HepG2 (cell line): Measurements from ENCODE around the gene MYLK. TPM values are rescaled to one million over a fixed set of nuclear protein-coding genes. Genes with fewer than 3 reads are reported as not detected.

ENCODE experiments used
- ATAC-seq: fragments of 200-7000 bp; cut with Tn5 transposase; 3 replicates; pipeline ENCODE4 v1.9.1; 2020; ENCODE audit warnings: mild to moderate bottlenecking, moderate library complexity
- BruUV-seq: library from RNA; stranded (reverse); fragments of 400-500 nt; replicated peaks from 2 replicates; lab custom pipeline; 2021; lab: Mats Ljungman, UMichigan
- CTCF ChIA-PET: fragments of 300-600 bp; formaldehyde crosslinking; extraction: SDS; loops from one replicate; lab custom pipeline; 2021; ENCODE audit warnings: low total read pairs, inconsistent platforms, low intra/inter-chr PET ratio; lab: Yijun Ruan, JAX
- POLR2A ChIA-PET: fragments of 350-600 bp; sonication (Branson Sonifier 250); formaldehyde crosslinking; loops from one replicate; lab custom pipeline; 2020; ENCODE audit warnings: antibody characterized with exemption, inconsistent platforms; lab: Yijun Ruan, JAX
- DNase-seq: peaks from one replicate; pipeline ENCODE4 v3.0.0-alpha.2; 2015; ENCODE audit warnings: low spot score
- FAIRE-seq: peaks from 3 replicates; lab custom pipeline; 2011; peaks lifted over from hg19 to GRCh38; lab: Jason Lieb, UNC
- H2AFZ ChIP-seq: one replicate; pipeline ENCODE4 v1.6.1; 2011; ENCODE audit warnings: low read length, inconsistent platforms
- H3K27ac ChIP-seq: fragments of 300-600 bp; 3 replicates; pipeline ENCODE4 v1.8.0; 2011; ENCODE audit warnings: mixed run types, mild to moderate bottlenecking, mixed read lengths, low read length, inconsistent platforms; ENCODE audit not compliant: insufficient read depth; ENCODE audit errors: extremely low read length
- H3K27me3 ChIP-seq, 2 experiments: fragments of 200-600 bp in 1 of 2; 2 replicates in 1 of 2; 3 replicates in 1 of 2; pipeline versions ENCODE4 v1.6.0 to v1.8.0; 2011; ENCODE audit warnings: low read length in 2 of 2, mild to moderate bottlenecking in 2 of 2, moderate library complexity in 2 of 2, inconsistent platforms in 1 of 2; ENCODE audit not compliant: insufficient read depth in 2 of 2, control insufficient read depth in 1 of 2
- H3K36me3 ChIP-seq, 2 experiments: fragments of 200-600 bp in 1 of 2; replicated peaks in 1 of 2; 2 replicates in 1 of 2; 3 replicates in 1 of 2; pipeline versions ENCODE4 v1.5.1 to v1.8.0; 2011; ENCODE audit warnings: low read length in 2 of 2, inconsistent platforms in 1 of 2; ENCODE audit not compliant: insufficient read depth in 2 of 2, control insufficient read depth in 1 of 2
- H3K4me1 ChIP-seq: 2 replicates; pipeline ENCODE4 v1.5.1; 2012; ENCODE audit warnings: low read length, inconsistent platforms; ENCODE audit not compliant: insufficient read depth
- H3K4me2 ChIP-seq: 2 replicates; pipeline ENCODE4 v1.6.0; 2011; ENCODE audit warnings: low read depth, low read length, inconsistent platforms
- H3K4me3 ChIP-seq, 3 experiments: fragments of 200-600 bp in 1 of 3; sonication (generic), shearing (Covaris generic) in 1 of 3; replicated peaks in 1 of 3; 2 replicates each; pipeline ENCODE4 v1.5.1; 2011 to 2016; ENCODE audit warnings: low read length in 3 of 3, inconsistent platforms in 2 of 3, low read depth in 2 of 3, mild to moderate bottlenecking in 2 of 3, control low read depth in 1 of 3, mixed read lengths in 1 of 3; ENCODE audit not compliant: insufficient read depth in 1 of 3
- H3K79me2 ChIP-seq: one replicate; pipeline ENCODE4 v1.6.1; 2011; ENCODE audit warnings: low read length, inconsistent platforms; ENCODE audit not compliant: insufficient read depth
- H3K9ac ChIP-seq: 2 replicates; pipeline ENCODE4 v1.6.0; 2011; ENCODE audit warnings: mild to moderate bottlenecking, low read depth, low read length, inconsistent platforms; ENCODE audit not compliant: insufficient read depth
- H3K9me3 ChIP-seq: 2 replicates; pipeline ENCODE4 v1.5.1; 2012; ENCODE audit warnings: mild to moderate bottlenecking, low read length
- H4K20me1 ChIP-seq: 2 replicates; pipeline ENCODE4 v1.6.0; 2011; ENCODE audit warnings: inconsistent platforms, mild to moderate bottlenecking, low read length, moderate library complexity; ENCODE audit not compliant: insufficient read depth
- AHR ChIP-seq: IDR thresholded peaks from 2 replicates; pipeline ENCODE4 v1.6.1; 2018; ENCODE audit warnings: missing genetic modification reagents, missing compliant biosample characterization
- CHD2 ChIP-seq: IDR thresholded peaks from 2 replicates; pipeline ENCODE4 v1.6.1; 2011; ENCODE audit warnings: low read depth, low read length, improper control_type of control experiment
- HMG20A ChIP-seq: IDR thresholded peaks from 2 replicates; pipeline ENCODE4 v1.6.1; 2016; ENCODE audit warnings: borderline replicate concordance
- HOXA5 ChIP-seq: sonication (generic); formaldehyde crosslinking; IDR thresholded peaks from 2 replicates; pipeline ENCODE4 v1.4.0; 2020; ENCODE audit warnings: missing genetic modification reagents
- KDM3A ChIP-seq: IDR thresholded peaks from 2 replicates; pipeline ENCODE4 v1.6.1; 2018; ENCODE audit warnings: low read depth, missing compliant biosample characterization
- NCOR1 ChIP-seq: fragments of 200-600 bp; sonication (generic); IDR thresholded peaks from 2 replicates; pipeline ENCODE4 v1.7.0; 2017; ENCODE audit warnings: antibody characterized with exemption, low read length, borderline replicate concordance
- POLR2AphosphoS2 ChIP-seq: IDR thresholded peaks from 2 replicates; pipeline ENCODE4 v1.6.1; 2011; ENCODE audit warnings: low read depth, low read length, improper control_type of control experiment
- PPARG ChIP-seq: conservative IDR thresholded peaks from 2 replicates; pipeline ENCODE4 v1.6.1; 2016; ENCODE audit warnings: missing biosample characterization, missing genetic modification reagents
- PRMT3 ChIP-seq: sonication (generic); formaldehyde crosslinking; IDR thresholded peaks from 2 replicates; pipeline ENCODE4 v1.8.1; 2022; ENCODE audit warnings: low read depth, mild to moderate bottlenecking, moderate library complexity, missing genetic modification reagents, borderline replicate concordance
- RAD51 ChIP-seq: fragments of 450-650 bp; IDR thresholded peaks from 2 replicates; pipeline ENCODE4 v1.6.1; 2016; ENCODE audit warnings: borderline replicate concordance
- SP140L ChIP-seq: sonication (generic); formaldehyde crosslinking; IDR thresholded peaks from 2 replicates; pipeline ENCODE4 v1.4.0; 2020; ENCODE audit warnings: missing genetic modification reagents, borderline replicate concordance
- SRY ChIP-seq: sonication (generic); formaldehyde crosslinking; IDR thresholded peaks from 2 replicates; pipeline ENCODE4 v1.8.0; 2022; ENCODE audit warnings: mild to moderate bottlenecking, missing genetic modification reagents
- SSRP1 ChIP-seq: IDR thresholded peaks from 2 replicates; pipeline ENCODE4 v1.6.1; 2016; ENCODE audit warnings: control low read depth
- XRCC5 ChIP-seq: fragments of 200-400 bp; formaldehyde crosslinking; optimal IDR thresholded peaks from 2 replicates; pipeline ENCODE3; 2017; ENCODE audit warnings: mild to moderate bottlenecking, low read length
- ZBTB3 ChIP-seq: sonication (generic); formaldehyde crosslinking; IDR thresholded peaks from 2 replicates; pipeline ENCODE4 v1.4.0; 2020; ENCODE audit warnings: low read depth, mild to moderate bottlenecking, moderate library complexity, missing genetic modification reagents, borderline replicate concordance
- ZFP36L1 ChIP-seq: sonication (generic); formaldehyde crosslinking; IDR thresholded peaks from 2 replicates; pipeline ENCODE4 v1.8.0; 2022; ENCODE audit warnings: mild to moderate bottlenecking, missing genetic modification reagents, moderate library complexity
- ZNF746 ChIP-seq: sonication (generic); formaldehyde crosslinking; IDR thresholded peaks from 2 replicates; pipeline ENCODE4 v1.8.0; 2022; ENCODE audit warnings: mild to moderate bottlenecking, missing genetic modification reagents
- WGBS: methylation state at CpG from one replicate; pipeline ENCODE4 v1.1.6; 2017; ENCODE audit warnings: low lambda C conversion rate; 5-methylcytosine and 5-hydroxymethylcytosine counted together
- in situ Hi-C: cut with HindIII; loops from 2 replicates; pipeline ENCODE4 v1.10.0; 2017; ENCODE audit warnings: low pct_unique_long_range_greater_than_20kb; ENCODE audit not compliant: extremely low pct_ligation_motif_present
- intact Hi-C: fragments of 100-400 bp; cut with micrococcal nuclease; formaldehyde crosslinking; loops from one replicate; pipeline ENCODE4 v1.10.0; 2022; ENCODE audit not compliant: unreplicated experiment
- polyA plus RNA-seq, 8 experiments: library from polyadenylated mRNA; depleted of rRNA in 3 of 8; stranded (reverse) in 7 of 8; unstranded in 1 of 8; fragments of >200 nt; fragmentation: Illumina TruSeq in 4 of 8; extraction: Trizol in 4 of 8; gene quantifications; 2 replicates each; pipeline versions ENCODE4 v1.2.1 to v1.2.3, GENCODE V29; 2011 to 2016; ENCODE audit warnings: low read depth in 4 of 8, missing spikeins in 1 of 8, mixed read lengths in 1 of 8; ENCODE audit not compliant: insufficient read depth in 1 of 8
- total RNA-seq, 5 experiments: library from RNA; depleted of rRNA; stranded (reverse); fragments of >200 nt; fragmentation: Illumina TruSeq; extraction: Trizol; gene quantifications; 2 replicates each; pipeline ENCODE4 v1.2.3, GENCODE V29; 2016; ENCODE audit warnings: low read depth in 1 of 5
- TF ChIP-seq, protein P1 (sequence below): sonication (generic); formaldehyde crosslinking; IDR thresholded peaks from 2 replicates; pipeline ENCODE4 v1.4.0; 2020; ENCODE audit warnings: mild to moderate bottlenecking, missing genetic modification reagents
- TF ChIP-seq, protein P2 (sequence below): sonication (generic); formaldehyde crosslinking; IDR thresholded peaks from 2 replicates; pipeline ENCODE4 v1.4.0; 2020; ENCODE audit warnings: missing genetic modification reagents, borderline replicate concordance

The MYLK gene
- total and polyA plus RNA-seq, 2 of the 13 experiments (the other 11 are each of a cell fraction or from before 2014, with no cell fraction given) = 10.6 to 34.9 TPM

- TF ChIP-seq, protein P1, sequence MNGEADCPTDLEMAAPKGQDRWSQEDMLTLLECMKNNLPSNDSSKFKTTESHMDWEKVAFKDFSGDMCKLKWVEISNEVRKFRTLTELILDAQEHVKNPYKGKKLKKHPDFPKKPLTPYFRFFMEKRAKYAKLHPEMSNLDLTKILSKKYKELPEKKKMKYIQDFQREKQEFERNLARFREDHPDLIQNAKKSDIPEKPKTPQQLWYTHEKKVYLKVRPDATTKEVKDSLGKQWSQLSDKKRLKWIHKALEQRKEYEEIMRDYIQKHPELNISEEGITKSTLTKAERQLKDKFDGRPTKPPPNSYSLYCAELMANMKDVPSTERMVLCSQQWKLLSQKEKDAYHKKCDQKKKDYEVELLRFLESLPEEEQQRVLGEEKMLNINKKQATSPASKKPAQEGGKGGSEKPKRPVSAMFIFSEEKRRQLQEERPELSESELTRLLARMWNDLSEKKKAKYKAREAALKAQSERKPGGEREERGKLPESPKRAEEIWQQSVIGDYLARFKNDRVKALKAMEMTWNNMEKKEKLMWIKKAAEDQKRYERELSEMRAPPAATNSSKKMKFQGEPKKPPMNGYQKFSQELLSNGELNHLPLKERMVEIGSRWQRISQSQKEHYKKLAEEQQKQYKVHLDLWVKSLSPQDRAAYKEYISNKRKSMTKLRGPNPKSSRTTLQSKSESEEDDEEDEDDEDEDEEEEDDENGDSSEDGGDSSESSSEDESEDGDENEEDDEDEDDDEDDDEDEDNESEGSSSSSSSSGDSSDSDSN (CRISPR knock-in tag) = no peak
- TF ChIP-seq PRMT3 (CRISPR knock-in tag) (no peak), ZBTB3 (CRISPR knock-in tag) (no peak), HMG20A (CRISPR knock-in tag) (no peak), SRY (CRISPR knock-in tag) (no peak), ZNF746 (CRISPR knock-in tag) (no peak)
- TF ChIP-seq, all 625 proteins: peak for 0
Measured at GRCh38 chr3:123733805-123734526, 150.2 kb downstream of the MYLK start (continued).

- POLR2A ChIA-PET = no interaction called here
- intact Hi-C loops = no loop called here
- BruUV-seq = no TSS peak
- H3K9ac ChIP-seq = no peak overlapping the region
- DNase-seq (no peak), ATAC-seq (no peak), FAIRE-seq (no peak)
- no peak overlapping the region for H3K27ac ChIP-seq
- H3K36me3 ChIP-seq = peaks cover 9 to 46% of the 10 kb centered on the region in 2 experiments; a peak in 4 of 5 replicates
- H3K4me3 ChIP-seq = no peak overlapping the region
- peaks cover 13% of the 10 kb centered on the region for H3K4me1 ChIP-seq
- in situ Hi-C loops = no loop called here
- no peaks in the 10 kb centered on the region for H4K20me1 ChIP-seq
- H3K4me2 ChIP-seq = no peak overlapping the region
- WGBS = 97% methylated on average over 4 of the region's 4 CpGs
- H3K79me2 ChIP-seq = no peaks in the 10 kb centered on the region
- no peak overlapping the region for H2AFZ ChIP-seq
- no peaks in the 10 kb centered on the region for H3K9me3 ChIP-seq
- no peaks in the 10 kb centered on the region for H3K27me3 ChIP-seq
- CTCF ChIA-PET = no interaction called here
- TF ChIP-seq ZFP36L1 (CRISPR knock-in tag) (no peak), KDM3A (CRISPR knock-in tag) (no peak), POLR2AphosphoS2 (no peak), HOXA5 (no peak), RAD51 (no peak), XRCC5 (no peak), SSRP1 (CRISPR knock-in tag) (no peak), NCOR1 (no peak), SP140L (no peak), AHR (CRISPR knock-in tag) (no peak), PPARG (no peak), CHD2 (no peak)
- TF ChIP-seq, protein P2, sequence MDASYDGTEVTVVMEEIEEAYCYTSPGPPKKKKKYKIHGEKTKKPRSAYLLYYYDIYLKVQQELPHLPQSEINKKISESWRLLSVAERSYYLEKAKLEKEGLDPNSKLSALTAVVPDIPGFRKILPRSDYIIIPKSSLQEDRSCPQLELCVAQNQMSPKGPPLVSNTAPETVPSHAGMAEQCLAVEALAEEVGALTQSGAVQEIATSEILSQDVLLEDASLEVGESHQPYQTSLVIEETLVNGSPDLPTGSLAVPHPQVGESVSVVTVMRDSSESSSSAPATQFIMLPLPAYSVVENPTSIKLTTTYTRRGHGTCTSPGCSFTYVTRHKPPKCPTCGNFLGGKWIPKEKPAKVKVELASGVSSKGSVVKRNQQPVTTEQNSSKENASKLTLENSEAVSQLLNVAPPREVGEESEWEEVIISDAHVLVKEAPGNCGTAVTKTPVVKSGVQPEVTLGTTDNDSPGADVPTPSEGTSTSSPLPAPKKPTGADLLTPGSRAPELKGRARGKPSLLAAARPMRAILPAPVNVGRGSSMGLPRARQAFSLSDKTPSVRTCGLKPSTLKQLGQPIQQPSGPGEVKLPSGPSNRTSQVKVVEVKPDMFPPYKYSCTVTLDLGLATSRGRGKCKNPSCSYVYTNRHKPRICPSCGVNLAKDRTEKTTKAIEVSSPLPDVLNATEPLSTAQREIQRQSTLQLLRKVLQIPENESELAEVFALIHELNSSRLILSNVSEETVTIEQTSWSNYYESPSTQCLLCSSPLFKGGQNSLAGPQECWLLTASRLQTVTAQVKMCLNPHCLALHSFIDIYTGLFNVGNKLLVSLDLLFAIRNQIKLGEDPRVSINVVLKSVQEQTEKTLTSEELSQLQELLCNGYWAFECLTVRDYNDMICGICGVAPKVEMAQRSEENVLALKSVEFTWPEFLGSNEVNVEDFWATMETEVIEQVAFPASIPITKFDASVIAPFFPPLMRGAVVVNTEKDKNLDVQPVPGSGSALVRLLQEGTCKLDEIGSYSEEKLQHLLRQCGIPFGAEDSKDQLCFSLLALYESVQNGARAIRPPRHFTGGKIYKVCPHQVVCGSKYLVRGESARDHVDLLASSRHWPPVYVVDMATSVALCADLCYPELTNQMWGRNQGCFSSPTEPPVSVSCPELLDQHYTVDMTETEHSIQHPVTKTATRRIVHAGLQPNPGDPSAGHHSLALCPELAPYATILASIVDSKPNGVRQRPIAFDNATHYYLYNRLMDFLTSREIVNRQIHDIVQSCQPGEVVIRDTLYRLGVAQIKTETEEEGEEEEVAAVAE (CRISPR knock-in tag) = no peak
Measured at GRCh38 chr3:123733341-123733740, 150.8 kb downstream of the MYLK start.
